HL-60 (cell line): Measurements from ENCODE around the gene NTMT2.

Experiments used
- GABPA ChIP-seq: IDR thresholded peaks from 2 replicates; pipeline ENCODE4 v1.6.1; 2012; ENCODE audit warnings: low read depth
- POLR2AphosphoS5 ChIP-seq: IDR thresholded peaks from 2 replicates; pipeline ENCODE4 v1.6.1; 2012; ENCODE audit warnings: low read depth
- TF ChIP-seq, protein P1 (sequence below): IDR thresholded peaks from one replicate; pipeline ENCODE4 v1.5.1; 2011; ENCODE audit warnings: low read length, control low read depth, inconsistent platforms; ENCODE audit not compliant: insufficient read depth
- TF ChIP-seq, protein P2 (sequence below): IDR thresholded peaks from 2 replicates; pipeline ENCODE4 v1.6.1; 2012; ENCODE audit warnings: low read depth; ENCODE audit not compliant: insufficient replicate concordance

DNA sequence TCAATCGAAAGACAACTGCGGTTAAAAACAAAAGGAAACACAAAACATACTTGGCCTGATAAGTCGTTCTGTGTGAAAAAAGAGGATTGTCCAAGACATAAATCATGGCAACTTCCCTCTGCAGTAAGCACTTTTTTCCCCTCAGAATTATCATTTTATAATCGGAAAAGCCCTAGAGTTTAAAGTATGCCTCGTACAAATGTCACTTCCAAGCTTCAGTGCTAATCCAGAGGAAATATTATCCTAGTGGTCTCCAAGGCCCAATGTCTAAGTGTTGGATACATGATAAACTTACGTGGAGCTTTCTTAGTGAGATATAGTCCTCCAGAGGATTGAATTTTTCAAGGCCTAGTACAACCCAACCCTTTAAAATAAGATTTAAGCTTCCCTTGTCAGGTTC is 11.2 kb upstream of the NTMT2 start:
- TF ChIP-seq, protein P1, sequence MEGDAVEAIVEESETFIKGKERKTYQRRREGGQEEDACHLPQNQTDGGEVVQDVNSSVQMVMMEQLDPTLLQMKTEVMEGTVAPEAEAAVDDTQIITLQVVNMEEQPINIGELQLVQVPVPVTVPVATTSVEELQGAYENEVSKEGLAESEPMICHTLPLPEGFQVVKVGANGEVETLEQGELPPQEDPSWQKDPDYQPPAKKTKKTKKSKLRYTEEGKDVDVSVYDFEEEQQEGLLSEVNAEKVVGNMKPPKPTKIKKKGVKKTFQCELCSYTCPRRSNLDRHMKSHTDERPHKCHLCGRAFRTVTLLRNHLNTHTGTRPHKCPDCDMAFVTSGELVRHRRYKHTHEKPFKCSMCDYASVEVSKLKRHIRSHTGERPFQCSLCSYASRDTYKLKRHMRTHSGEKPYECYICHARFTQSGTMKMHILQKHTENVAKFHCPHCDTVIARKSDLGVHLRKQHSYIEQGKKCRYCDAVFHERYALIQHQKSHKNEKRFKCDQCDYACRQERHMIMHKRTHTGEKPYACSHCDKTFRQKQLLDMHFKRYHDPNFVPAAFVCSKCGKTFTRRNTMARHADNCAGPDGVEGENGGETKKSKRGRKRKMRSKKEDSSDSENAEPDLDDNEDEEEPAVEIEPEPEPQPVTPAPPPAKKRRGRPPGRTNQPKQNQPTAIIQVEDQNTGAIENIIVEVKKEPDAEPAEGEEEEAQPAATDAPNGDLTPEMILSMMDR = no peak
- TF ChIP-seq POLR2AphosphoS5 (no peak), GABPA (no peak)
- TF ChIP-seq, protein P2, sequence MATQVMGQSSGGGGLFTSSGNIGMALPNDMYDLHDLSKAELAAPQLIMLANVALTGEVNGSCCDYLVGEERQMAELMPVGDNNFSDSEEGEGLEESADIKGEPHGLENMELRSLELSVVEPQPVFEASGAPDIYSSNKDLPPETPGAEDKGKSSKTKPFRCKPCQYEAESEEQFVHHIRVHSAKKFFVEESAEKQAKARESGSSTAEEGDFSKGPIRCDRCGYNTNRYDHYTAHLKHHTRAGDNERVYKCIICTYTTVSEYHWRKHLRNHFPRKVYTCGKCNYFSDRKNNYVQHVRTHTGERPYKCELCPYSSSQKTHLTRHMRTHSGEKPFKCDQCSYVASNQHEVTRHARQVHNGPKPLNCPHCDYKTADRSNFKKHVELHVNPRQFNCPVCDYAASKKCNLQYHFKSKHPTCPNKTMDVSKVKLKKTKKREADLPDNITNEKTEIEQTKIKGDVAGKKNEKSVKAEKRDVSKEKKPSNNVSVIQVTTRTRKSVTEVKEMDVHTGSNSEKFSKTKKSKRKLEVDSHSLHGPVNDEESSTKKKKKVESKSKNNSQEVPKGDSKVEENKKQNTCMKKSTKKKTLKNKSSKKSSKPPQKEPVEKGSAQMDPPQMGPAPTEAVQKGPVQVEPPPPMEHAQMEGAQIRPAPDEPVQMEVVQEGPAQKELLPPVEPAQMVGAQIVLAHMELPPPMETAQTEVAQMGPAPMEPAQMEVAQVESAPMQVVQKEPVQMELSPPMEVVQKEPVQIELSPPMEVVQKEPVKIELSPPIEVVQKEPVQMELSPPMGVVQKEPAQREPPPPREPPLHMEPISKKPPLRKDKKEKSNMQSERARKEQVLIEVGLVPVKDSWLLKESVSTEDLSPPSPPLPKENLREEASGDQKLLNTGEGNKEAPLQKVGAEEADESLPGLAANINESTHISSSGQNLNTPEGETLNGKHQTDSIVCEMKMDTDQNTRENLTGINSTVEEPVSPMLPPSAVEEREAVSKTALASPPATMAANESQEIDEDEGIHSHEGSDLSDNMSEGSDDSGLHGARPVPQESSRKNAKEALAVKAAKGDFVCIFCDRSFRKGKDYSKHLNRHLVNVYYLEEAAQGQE = no peak
